OCI-LY1 (cell line): ENCODE data around the gene ZC3H13.

ENCODE experiments used
- EZH2 ChIP-seq: fragments of 200-600 bp; sonication (generic), shearing (Covaris generic); IDR thresholded peaks from 2 replicates; pipeline ENCODE4 v1.8.0; 2017; ENCODE audit warnings: borderline replicate concordance, mixed run types, mild to moderate bottlenecking, antibody characterized with exemption, low read length, moderate library complexity, mixed read lengths
- TF ChIP-seq, protein P1 (sequence below): fragments of 200-600 bp; sonication (generic), shearing (Covaris generic); IDR thresholded peaks from 2 replicates; pipeline ENCODE4 v1.5.1; 2017; ENCODE audit warnings: mild to moderate bottlenecking, antibody characterized with exemption, low read length, moderate library complexity, mixed read lengths

DNA sequence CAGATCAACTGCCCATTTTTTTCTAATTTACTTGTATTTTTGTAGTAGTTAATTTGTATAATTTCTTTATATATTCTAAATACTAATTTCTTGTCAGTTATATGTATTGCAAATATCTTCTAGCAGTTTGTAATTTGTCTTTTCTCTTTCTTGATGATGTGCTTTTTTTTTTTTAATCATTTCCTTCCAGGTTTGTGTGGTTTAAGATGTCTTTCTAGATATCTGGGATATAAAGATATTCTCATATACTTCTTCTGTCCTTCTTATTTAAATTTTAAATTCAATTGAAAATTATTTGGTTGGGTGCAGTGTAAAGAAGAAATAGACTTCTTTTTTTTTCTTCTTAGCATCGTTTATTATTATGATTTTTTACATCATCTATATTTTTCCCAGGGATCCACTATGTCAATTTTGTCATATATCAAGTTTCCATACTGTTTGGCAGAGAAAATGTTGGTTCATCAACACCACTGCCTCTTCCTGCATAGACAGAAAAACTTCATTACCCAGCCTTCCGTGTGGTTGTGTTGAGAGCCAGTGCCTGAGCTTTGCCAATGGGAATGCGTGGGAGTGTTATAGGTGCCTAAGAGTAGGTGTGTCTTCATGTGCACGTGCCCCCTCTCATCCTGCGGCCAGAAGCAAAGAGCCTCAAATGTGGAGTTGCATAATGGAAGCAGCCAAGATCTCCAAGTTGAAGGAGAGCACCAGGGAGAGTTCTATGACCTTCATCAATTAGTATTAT, 36.4 kb upstream of the ZC3H13 start:
- TF ChIP-seq, protein P1, sequence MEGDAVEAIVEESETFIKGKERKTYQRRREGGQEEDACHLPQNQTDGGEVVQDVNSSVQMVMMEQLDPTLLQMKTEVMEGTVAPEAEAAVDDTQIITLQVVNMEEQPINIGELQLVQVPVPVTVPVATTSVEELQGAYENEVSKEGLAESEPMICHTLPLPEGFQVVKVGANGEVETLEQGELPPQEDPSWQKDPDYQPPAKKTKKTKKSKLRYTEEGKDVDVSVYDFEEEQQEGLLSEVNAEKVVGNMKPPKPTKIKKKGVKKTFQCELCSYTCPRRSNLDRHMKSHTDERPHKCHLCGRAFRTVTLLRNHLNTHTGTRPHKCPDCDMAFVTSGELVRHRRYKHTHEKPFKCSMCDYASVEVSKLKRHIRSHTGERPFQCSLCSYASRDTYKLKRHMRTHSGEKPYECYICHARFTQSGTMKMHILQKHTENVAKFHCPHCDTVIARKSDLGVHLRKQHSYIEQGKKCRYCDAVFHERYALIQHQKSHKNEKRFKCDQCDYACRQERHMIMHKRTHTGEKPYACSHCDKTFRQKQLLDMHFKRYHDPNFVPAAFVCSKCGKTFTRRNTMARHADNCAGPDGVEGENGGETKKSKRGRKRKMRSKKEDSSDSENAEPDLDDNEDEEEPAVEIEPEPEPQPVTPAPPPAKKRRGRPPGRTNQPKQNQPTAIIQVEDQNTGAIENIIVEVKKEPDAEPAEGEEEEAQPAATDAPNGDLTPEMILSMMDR, result no peak
- TF ChIP-seq EZH2, result no peak
